Cardiac muscle cell (in vitro differentiated cells and primary cell): ENCODE measurements around the gene PRPF8. TPM values are rescaled to one million over a fixed set of nuclear protein-coding genes. Genes with fewer than 3 reads are reported as not detected.

Source experiments
- DNase-seq, 2 donors: peaks; one replicate each; pipeline versions ENCODE4 v3.0.0 to v3.0.0-alpha.2; 2010 to 2017; ENCODE audit warnings: low read depth in 1 of 2, low spot score in 1 of 2
- H3K27ac ChIP-seq: fragments of 200-600 bp; sonication (generic); 2 replicates; pipeline ENCODE4 v1.5.1; 2016
- H3K27me3 ChIP-seq: fragments of 200-600 bp; sonication (generic); 2 replicates; pipeline ENCODE4 v1.6.0; 2016; ENCODE audit warnings: control low read depth
- H3K36me3 ChIP-seq: fragments of 200-600 bp; sonication (generic); 2 replicates; pipeline ENCODE4 v1.5.1; 2016; ENCODE audit warnings: control low read depth
- H3K4me1 ChIP-seq: fragments of 200-600 bp; sonication (generic); 2 replicates; pipeline ENCODE4 v1.8.1; 2017; ENCODE audit warnings: low read depth, mild to moderate bottlenecking, mixed run types
- H3K4me3 ChIP-seq: fragments of 200-600 bp; sonication (generic); 2 replicates; pipeline ENCODE4 v1.5.1; 2016; ENCODE audit warnings: mild to moderate bottlenecking
- H3K9me3 ChIP-seq: fragments of 200-600 bp; sonication (generic); 2 replicates; pipeline ENCODE4 v1.5.1; 2017; ENCODE audit warnings: low read depth, mild to moderate bottlenecking, control low read depth
- polyA plus RNA-seq: library from polyadenylated mRNA; unstranded; fragments of >200 nt; fragmentation: Nextera tagmentation; extraction: Ambion mirVana; gene quantifications from 2 replicates; pipeline ENCODE4 v1.2.1, GENCODE V29; 2016
- total RNA-seq: library from RNA; depleted of rRNA; stranded (reverse); fragments of >200 nt; gene quantifications from 2 replicates; pipeline ENCODE4 v1.2.3, GENCODE V29; 2016
- TF ChIP-seq, protein P1 (sequence below): IDR thresholded peaks from 2 replicates; pipeline ENCODE4 v1.5.1; 2012; ENCODE audit warnings: low read depth, mild to moderate bottlenecking, low read length

The PRPF8 gene
- total and polyA plus RNA-seq, 2 experiments from 2014 or later, result 137 to 170 TPM

DNA sequence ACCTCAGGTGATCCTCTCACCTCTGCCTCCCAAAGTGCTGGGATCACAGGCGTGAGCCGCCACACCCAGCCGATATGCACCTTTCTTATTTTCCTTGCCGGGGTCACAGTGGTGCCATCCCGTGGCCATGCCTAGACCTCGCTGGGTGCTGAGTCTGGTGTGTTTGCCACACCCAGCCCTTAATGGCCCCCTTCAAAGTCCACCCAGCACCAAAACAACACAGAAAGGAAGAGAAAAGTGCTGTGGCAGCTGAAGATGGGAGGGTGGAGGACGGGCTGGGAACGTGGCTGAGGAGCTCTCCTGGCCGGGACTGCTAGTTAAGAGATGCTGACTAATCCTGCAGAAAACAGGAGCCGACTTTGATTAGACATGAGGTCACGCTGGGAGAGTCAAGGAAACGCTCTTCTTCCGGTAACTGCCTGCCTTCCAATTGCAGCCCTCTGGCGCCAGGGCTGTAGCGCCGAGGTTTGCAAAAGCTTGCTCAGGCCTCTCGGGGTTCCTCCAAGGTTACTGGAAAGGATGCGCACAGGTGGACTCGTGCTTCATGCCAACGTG is 67.0 kb downstream of the PRPF8 start:
- peak in 1 of 2 donors; percentile 89 for DNase-seq

GRCh38 chr17:1616101-1616500 is 68.6 kb downstream of the PRPF8 start:
- TF ChIP-seq, protein P1, sequence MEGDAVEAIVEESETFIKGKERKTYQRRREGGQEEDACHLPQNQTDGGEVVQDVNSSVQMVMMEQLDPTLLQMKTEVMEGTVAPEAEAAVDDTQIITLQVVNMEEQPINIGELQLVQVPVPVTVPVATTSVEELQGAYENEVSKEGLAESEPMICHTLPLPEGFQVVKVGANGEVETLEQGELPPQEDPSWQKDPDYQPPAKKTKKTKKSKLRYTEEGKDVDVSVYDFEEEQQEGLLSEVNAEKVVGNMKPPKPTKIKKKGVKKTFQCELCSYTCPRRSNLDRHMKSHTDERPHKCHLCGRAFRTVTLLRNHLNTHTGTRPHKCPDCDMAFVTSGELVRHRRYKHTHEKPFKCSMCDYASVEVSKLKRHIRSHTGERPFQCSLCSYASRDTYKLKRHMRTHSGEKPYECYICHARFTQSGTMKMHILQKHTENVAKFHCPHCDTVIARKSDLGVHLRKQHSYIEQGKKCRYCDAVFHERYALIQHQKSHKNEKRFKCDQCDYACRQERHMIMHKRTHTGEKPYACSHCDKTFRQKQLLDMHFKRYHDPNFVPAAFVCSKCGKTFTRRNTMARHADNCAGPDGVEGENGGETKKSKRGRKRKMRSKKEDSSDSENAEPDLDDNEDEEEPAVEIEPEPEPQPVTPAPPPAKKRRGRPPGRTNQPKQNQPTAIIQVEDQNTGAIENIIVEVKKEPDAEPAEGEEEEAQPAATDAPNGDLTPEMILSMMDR, result no peak
- Histone ChIP-seq H3K9me3 (no peaks in the 10 kb centered on the region), H3K4me3 (no peak overlapping the region), H3K27ac (no peak overlapping the region), H3K27me3 (no peaks in the 10 kb centered on the region), H3K4me1 (no peaks in the 10 kb centered on the region), H3K36me3 (no peaks in the 10 kb centered on the region)
- DNase-seq, result no peak

More for the DNA sequence above, 67.0 kb downstream of the PRPF8 start:
- Histone ChIP-seq H3K4me3 (no peak overlapping the region), H3K36me3 (no peaks in the 10 kb centered on the region), H3K9me3 (no peaks in the 10 kb centered on the region), H3K4me1 (no peaks in the 10 kb centered on the region), H3K27me3 (no peaks in the 10 kb centered on the region), H3K27ac (no peak overlapping the region)
- TF ChIP-seq, protein P1, result no peak

DNA sequence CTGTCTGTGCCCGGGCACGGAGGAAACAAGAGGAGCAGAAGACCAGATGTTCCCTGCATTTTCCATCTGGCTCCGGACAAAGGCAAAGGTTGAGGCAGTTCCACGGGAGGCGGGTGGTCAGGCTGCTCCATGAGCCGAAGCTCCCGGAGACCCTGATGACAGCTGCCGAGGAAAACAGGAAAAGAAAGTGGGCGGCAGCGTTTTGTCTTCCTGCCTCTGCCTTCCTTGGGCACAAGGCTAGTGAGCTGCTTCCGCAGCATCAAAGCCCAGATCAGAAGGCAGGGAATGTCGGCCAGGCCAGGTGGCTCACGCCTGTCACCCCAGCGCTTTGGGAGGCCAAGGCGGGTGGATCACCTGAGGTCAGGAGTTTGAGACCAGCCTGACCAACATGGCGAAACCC is 72.3 kb downstream of the PRPF8 start:
- no peaks in the 10 kb centered on the region for H3K36me3 ChIP-seq
- H3K9me3 ChIP-seq, result no peaks in the 10 kb centered on the region
- no peak overlapping the region for H3K27ac ChIP-seq
- no peak overlapping the region for H3K4me3 ChIP-seq
- no peak for DNase-seq
- H3K4me1 ChIP-seq, result peaks cover under 1% of the 10 kb centered on the region
- no peaks in the 10 kb centered on the region for H3K27me3 ChIP-seq
- TF ChIP-seq, protein P1, result no peak

DNA sequence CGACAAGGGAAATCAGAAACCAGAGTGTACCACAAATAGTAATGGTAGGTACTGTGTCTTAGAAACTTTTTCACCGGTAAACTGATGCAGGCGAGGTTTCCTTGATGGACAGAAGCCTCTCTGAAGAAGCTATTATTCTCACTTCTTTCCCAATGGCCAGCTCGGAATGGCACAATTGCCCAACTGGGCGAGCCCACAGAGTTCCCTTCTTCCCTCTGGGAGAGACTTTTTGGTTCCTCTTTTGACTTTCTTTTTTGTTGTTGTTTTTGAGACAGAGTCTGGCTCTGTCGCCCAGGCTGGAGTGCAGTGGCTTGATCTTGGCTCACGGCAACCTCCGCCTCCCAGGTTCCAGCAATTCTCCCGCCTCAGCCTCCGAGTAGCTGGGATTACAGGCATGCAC is 73.0 kb downstream of the PRPF8 start:
- DNase-seq, result no peak
- Histone ChIP-seq H3K4me3 (no peak overlapping the region), H3K9me3 (no peaks in the 10 kb centered on the region), H3K36me3 (no peaks in the 10 kb centered on the region), H3K27me3 (no peaks in the 10 kb centered on the region), H3K27ac (no peak overlapping the region), H3K4me1 (peaks cover 3% of the 10 kb centered on the region)
- TF ChIP-seq, protein P1, result no peak

DNA sequence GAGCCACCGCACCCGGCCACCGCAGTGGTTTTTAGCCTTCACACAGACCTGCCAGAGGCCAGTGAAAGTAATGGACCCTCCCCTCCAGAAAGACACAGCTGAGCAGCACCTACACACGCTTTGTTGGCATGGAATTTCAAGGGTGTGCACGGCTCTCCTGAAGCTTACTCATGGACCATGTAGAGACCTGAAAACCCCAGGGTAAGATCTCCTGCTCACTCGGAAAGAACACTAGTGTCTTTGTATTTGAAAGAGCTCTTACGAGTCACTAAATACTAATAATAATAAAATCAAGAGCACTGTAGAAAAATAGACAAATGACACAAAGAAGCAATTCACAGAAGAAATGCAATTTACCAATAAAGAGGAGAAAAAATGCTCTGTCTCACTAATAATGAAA is 76.0 kb downstream of the PRPF8 start:
- no peak overlapping the region for H3K27ac ChIP-seq
- H3K4me3 ChIP-seq, result no peak overlapping the region
- H3K9me3 ChIP-seq, result no peaks in the 10 kb centered on the region
- TF ChIP-seq, protein P1, result no peak
- H3K27me3 ChIP-seq, result no peaks in the 10 kb centered on the region
- H3K36me3 ChIP-seq, result no peaks in the 10 kb centered on the region
- no peak for DNase-seq
- H3K4me1 ChIP-seq, result peaks cover 3% of the 10 kb centered on the region

DNA sequence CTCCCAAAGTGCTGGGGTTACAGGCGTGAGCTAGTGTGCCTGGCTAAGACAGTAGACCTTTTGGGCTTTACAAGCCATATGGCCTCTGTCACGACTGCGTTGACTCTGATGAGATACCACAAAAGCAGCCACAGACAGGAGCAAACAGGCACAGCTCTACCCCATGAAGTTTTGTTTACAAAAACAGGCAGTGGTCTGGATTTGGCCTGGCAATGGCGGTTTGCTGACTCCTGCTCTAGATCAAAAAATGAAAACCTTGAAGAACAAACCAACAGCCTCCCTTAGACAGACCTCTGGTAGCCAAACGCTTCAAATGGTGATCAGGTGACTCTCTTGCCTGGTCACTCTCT is 76.7 kb downstream of the PRPF8 start:
- no peak for DNase-seq
- H3K9me3 ChIP-seq, result no peaks in the 10 kb centered on the region
- TF ChIP-seq, protein P1, result no peak
- no peaks in the 10 kb centered on the region for H3K36me3 ChIP-seq
- H3K4me1 ChIP-seq, result peaks cover 3% of the 10 kb centered on the region
- no peak overlapping the region for H3K4me3 ChIP-seq
- H3K27ac ChIP-seq, result no peak overlapping the region
- H3K27me3 ChIP-seq, result no peaks in the 10 kb centered on the region
